Cardiac fibroblast (primary cell): ENCODE measurements around the gene SYNPO2.
"Not testable (repeated sequence)": the region's sequence is repeated elsewhere in the genome, so short reads cannot be mapped to it uniquely, and the experiment has no call there.

Experiments used
- DNase-seq, 2 donors: peaks; one replicate each; pipeline versions ENCODE4 v3.0.0 to v3.0.0-alpha.2; 2010; ENCODE audit warnings: low read depth in 2 of 2
- H3K4me3 ChIP-seq, 2 donors: replicated peaks in 1 of 2; 1 replicate in 1 of 2; 2 replicates in 1 of 2; pipeline ENCODE4 v1.5.1; 2011; ENCODE audit warnings: low read depth in 2 of 2, low read length in 2 of 2, mild to moderate bottlenecking in 2 of 2, moderate library complexity in 1 of 2
- TF ChIP-seq, protein P1 (sequence below): IDR thresholded peaks from one replicate; pipeline ENCODE4 v1.5.1; 2011; ENCODE audit warnings: low read depth, mild to moderate bottlenecking, low read length, inconsistent platforms

Gene SYNPO2

DNA sequence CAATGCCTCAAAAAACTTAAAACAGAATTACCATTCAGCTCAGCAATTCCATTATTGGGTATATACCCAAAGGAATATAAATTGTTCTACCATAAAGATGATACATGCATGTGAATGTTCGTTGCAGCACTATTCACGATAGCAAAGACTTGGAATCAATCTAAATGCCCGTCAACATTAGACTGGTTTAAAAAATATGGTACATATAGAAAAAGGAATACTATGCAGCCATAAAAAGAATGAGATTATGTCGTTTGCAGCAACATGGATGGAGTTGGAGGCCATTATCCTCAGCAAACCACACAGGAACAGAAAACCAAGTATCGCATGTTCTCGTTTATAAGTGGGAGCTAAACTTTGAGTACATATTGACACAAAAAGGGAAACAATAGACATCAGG is 10.9 kb upstream of the SYNPO2 start:
- no peak for DNase-seq
- TF ChIP-seq, protein P1, sequence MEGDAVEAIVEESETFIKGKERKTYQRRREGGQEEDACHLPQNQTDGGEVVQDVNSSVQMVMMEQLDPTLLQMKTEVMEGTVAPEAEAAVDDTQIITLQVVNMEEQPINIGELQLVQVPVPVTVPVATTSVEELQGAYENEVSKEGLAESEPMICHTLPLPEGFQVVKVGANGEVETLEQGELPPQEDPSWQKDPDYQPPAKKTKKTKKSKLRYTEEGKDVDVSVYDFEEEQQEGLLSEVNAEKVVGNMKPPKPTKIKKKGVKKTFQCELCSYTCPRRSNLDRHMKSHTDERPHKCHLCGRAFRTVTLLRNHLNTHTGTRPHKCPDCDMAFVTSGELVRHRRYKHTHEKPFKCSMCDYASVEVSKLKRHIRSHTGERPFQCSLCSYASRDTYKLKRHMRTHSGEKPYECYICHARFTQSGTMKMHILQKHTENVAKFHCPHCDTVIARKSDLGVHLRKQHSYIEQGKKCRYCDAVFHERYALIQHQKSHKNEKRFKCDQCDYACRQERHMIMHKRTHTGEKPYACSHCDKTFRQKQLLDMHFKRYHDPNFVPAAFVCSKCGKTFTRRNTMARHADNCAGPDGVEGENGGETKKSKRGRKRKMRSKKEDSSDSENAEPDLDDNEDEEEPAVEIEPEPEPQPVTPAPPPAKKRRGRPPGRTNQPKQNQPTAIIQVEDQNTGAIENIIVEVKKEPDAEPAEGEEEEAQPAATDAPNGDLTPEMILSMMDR, result no peak
- H3K4me3 ChIP-seq, result no peak overlapping the region

DNA sequence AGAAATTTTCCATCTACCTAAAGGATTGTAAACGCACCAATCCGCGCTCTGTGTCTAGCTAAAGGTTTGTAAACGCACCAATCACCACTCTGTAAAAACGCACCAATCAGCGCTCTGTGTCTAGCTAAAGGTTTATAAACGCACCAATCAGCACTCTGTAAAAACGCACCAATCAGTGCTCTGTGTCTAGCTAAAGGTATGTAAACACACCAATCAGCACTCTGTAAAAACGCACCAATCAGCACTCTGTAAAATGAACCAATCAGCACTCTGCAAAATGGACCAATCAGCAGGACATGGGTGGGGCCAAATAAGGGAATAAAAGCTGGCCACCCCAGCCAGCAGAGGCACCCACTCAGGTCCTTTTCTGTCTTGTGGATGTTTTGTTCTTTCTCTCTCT is 10.1 kb upstream of the SYNPO2 start:
- DNase-seq, result not testable (repeated sequence)

DNA sequence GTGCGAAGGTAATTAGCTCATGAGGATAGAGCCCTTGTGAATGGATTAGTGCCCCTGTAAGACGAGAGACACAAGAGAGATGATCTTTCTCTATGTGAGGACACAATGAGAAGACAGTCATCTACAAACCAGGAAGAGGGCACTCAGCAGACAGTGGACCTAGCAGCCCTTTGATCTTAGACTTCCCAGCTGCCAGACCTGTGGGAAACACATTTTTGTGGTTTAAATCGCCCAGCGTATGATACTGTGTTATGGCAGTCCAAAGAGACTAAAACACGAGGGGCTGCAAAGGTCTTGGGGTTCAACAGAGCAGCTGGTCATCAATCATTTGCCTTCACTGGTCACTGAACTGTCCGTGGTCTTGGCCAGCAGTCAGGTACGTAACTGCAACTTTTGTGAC is 9.2 kb upstream of the SYNPO2 start:
- TF ChIP-seq, protein P1, result no peak
- DNase-seq, result no peak
- no peak overlapping the region for H3K4me3 ChIP-seq

More for the DNA sequence above, 10.1 kb upstream of the SYNPO2 start:
- H3K4me3 ChIP-seq, result not testable (repeated sequence)

DNA sequence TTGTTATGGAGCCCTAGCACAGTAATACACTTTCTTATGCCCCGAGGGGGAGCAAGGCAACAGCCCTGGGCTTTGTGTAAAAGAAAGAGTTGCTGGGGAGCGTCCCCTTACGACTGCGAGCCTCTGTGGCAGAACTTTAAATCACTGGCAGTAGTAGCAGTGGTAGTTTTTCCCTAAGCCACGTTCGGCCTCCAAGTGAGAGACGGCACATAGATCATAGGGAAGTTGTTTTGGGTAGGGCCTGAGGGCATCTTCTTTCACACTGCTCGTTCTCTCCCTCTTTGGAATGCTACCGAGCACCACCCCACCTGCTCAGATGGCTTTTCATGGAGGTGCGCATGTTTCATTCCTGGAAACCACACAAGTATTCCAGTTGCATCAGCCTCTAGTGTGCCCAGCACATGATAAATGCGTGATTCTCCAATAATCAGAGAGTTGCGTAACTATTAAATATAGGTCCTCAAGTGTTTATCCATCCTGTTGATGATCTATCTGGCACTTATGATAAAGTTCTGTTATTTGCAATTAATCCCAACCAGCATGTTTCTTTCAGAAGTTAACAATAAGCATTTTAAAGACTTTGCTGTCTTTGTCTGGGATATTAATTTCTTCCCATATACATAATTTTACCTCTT is 7.0 kb upstream of the SYNPO2 start:
- TF ChIP-seq, protein P1, result no peak
- DNase-seq, result no peak
- no peak overlapping the region for H3K4me3 ChIP-seq

DNA sequence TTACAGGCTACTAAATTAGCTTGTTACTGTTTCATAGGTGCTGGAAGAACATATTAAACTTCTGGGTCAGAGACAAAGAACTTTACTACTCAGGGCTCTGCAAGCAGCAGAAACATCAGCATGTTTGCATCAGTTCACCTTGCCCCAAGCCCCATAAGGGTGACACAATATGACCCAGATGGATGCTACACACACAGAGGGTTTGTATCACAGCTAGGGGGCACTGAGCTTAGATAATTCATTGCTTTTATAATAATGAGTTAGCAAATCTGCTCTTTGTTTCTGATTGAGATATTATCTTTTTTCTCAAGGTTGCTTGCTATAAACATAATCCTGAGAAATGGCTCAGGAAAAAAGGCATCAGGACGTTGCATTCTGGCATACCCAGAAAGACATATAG is 4.8 kb upstream of the SYNPO2 start:
- H3K4me3 ChIP-seq, result no peak overlapping the region
- TF ChIP-seq, protein P1, result peak; percentile 30
- peak in 1 of 2 donors; percentile 9 for DNase-seq

DNA sequence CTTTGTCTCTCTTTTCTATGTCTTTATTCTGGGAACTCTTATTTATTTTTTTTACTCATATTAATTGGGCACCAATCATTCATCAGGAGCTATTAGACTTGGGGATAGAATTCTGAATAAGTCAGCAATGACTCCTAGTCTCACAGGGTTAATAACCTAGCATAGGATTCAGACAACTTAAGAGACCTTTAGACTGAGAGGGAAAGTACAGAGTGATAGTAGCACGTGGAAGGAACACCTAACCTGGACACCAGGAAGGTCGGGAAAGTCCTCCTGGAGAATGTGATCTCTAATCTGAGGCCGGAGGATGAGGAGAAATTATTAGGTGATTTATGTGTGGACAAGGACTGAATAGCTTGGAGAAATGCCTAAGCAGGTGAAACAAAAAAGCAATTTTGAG is 3.9 kb upstream of the SYNPO2 start:
- TF ChIP-seq, protein P1, result no peak
- no peak for DNase-seq
- no peak overlapping the region for H3K4me3 ChIP-seq

DNA sequence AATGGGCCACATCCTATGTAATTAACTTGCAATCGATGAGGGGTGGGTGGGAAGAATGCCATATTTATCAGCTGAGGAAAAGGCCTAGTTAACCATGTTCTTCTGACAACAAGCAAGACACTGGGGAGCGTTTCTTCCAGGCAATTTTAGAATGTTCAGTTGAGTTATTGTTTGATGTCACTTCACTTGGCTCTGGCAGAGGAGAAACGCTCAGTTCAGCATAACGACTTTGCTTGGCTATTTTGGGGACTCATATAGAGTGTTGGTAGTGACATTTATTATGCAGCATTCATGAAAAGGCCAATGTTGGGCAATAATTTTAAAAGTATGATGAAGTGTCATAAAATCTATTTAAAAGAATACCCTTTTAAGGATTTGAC is 648 bp downstream of the SYNPO2 start:
- TF ChIP-seq, protein P1, result no peak
- no peak for DNase-seq
- H3K4me3 ChIP-seq, result peak overlapping the region; percentile 53 to 72
